Mesothelial cell of epicardium (in vitro differentiated cells): ENCODE data around the gene TRIO. TPM values are rescaled to one million over a fixed set of nuclear protein-coding genes. Genes with fewer than 3 reads are reported as not detected.
A peak's percentile ranks its signal among the peaks of the same experiment; 100 is the strongest.

Experiments used
- DNase-seq, 2 experiments: peaks; one replicate each; pipeline ENCODE4 v3.0.0; 2021; ENCODE audit warnings: low spot score in 2 of 2; ENCODE audit not compliant: unreplicated experiment in 2 of 2
- H3K27ac Mint-ChIP-seq: 2 replicates; pipeline ENCODE4 v1.8.0; 2021; ENCODE audit warnings: mixed read lengths
- H3K27me3 Mint-ChIP-seq: 2 replicates; pipeline ENCODE4 v1.8.0; 2021; ENCODE audit warnings: low read depth, mixed read lengths
- H3K36me3 Mint-ChIP-seq: 2 replicates; pipeline ENCODE4 v1.8.0; 2021; ENCODE audit warnings: mixed read lengths
- H3K4me1 Mint-ChIP-seq: 2 replicates; pipeline ENCODE4 v1.8.0; 2021; ENCODE audit warnings: mixed read lengths
- H3K4me3 Mint-ChIP-seq: 2 replicates; pipeline ENCODE4 v1.8.0; 2021; ENCODE audit warnings: mild to moderate bottlenecking, moderate library complexity, mixed read lengths
- H3K9me3 Mint-ChIP-seq: 2 replicates; pipeline ENCODE4 v1.8.0; 2021; ENCODE audit warnings: mixed read lengths
- CTCF ChIP-seq: fragments of 200-600 bp; sonication (generic); IDR thresholded peaks from one replicate; pipeline ENCODE4 v1.5.0; 2021; ENCODE audit warnings: antibody characterized with exemption; ENCODE audit not compliant: unreplicated experiment
- total RNA-seq: library from RNA; stranded (reverse); gene quantifications from 3 replicates; pipeline ENCODE4 v1.2.1, GENCODE V29; 2021

Gene TRIO
- total RNA-seq, 1 donor from 2014 or later, result 209 TPM

DNA sequence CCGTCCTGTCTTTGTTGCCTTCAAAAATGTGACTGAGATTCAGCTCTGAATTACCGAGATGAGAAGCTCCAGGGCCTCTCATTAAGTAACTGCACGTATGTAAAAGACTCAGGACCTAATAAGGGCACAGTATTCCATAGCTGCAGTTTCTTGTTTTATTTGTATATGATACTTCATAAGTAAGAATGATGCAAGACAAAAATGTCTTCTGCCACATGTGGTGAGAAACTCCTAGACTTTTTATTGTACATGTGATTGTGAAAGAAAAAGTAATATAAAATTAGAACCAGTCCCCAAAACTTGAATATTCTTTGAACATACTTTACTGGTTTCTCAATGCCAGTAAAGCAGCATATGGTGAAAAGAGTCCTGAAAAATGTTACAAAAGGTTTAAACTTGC is 328.4 kb downstream of the TRIO start:
- Mint-ChIP-seq H3K9me3 (no peaks in the 10 kb centered on the region), H3K27me3 (no peaks in the 10 kb centered on the region), H3K27ac (no peak overlapping the region), H3K36me3 (peaks cover 39% of the 10 kb centered on the region), H3K4me3 (no peak overlapping the region), H3K4me1 (peaks cover 9% of the 10 kb centered on the region)
- no peak for DNase-seq
- TF ChIP-seq CTCF, result no peak

DNA sequence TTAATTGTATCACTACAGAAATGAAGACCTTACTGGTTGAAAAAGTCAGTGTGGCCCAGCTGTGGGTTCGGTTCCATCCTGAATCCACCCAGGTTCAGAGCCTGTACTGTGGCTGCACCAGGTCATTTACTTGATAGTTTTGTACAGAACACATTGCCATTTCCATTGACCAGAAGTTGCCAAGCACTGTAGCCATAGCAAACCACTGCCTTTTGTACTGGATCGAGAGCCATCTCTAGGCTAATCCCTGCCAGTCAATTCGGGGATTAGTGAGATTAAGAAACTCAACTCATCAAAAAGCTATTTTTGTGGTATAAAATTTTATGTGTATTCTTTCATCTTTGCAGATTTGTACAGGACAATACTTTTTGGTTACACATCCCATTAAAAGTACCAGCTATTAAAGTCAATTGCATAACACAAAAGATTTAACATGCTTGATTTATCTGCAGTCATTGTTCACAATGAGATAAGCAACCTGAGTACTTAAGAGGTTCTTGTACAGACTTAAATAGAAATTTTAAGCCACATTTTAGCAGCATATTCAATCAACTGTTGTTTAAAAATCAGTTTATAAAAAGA is 329.9 kb downstream of the TRIO start:
- TF ChIP-seq CTCF, result no peak
- H3K4me1 Mint-ChIP-seq, result peaks cover 9% of the 10 kb centered on the region
- no peaks in the 10 kb centered on the region for H3K9me3 Mint-ChIP-seq
- no peak overlapping the region for H3K4me3 Mint-ChIP-seq
- no peak for DNase-seq
- no peak overlapping the region for H3K27ac Mint-ChIP-seq
- H3K27me3 Mint-ChIP-seq, result no peaks in the 10 kb centered on the region
- H3K36me3 Mint-ChIP-seq, result peaks cover 45% of the 10 kb centered on the region

DNA sequence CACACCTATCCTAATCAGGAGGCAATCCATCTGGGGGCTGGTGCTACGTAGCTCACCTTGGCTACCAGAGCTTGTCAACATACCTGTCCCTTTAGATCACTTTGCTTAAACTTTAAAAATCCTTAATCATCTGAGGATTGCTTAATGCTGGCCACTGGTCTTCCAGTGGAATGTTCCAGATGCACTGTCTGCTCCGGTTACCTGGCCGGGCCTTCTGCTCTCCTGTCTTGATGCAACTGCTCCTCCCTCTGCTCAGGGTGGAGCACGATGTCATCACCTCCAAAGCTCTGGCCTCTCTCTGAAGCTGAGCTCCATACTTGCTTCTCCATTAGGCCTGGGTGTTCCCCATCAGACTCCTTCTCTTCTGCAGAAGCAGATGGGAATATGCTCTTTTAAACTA is 331.9 kb downstream of the TRIO start:
- Mint-ChIP-seq H3K4me1 (peaks cover under 1% of the 10 kb centered on the region), H3K27ac (no peak overlapping the region), H3K36me3 (peaks cover 54% of the 10 kb centered on the region), H3K9me3 (no peaks in the 10 kb centered on the region), H3K4me3 (no peak overlapping the region), H3K27me3 (no peaks in the 10 kb centered on the region)
- DNase-seq, result no peak
- no peak for TF ChIP-seq CTCF

DNA sequence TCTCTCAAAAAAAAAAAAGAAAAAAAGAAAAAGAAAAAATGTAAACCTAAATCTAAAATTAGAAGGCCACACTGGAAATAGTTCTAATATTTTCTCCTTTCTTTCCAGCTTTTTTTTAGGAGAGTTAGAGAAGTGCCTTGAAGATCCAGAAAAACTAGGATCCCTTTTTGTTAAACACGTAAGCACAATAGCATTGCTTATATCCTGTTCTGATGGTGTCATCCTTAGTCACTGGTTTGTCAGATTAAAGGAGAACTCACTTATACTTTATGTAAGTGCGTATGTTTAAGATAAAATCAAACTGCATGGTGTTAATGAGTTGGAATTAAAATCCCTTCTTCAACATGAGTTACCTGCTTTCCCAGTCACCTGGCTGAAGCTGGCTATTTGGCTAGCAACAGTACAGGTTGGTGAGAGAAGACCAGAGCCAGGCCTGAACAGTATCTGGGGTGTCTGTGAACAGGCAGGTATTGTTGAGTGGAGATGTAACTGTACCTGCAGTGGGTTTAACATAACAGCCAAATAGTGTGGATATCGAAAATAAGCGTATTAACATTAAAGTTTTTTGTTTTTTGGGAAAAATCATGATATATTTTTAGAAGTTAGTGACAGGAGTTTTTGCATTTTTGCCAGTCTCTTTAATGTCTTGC is 333.8 kb downstream of the TRIO start:
- H3K4me1 Mint-ChIP-seq, result no peaks in the 10 kb centered on the region
- no peak overlapping the region for H3K27ac Mint-ChIP-seq

GRCh38 chr5:14479143-14479696 is 336.1 kb downstream of the TRIO start:
- no peak for DNase-seq
- H3K27me3 Mint-ChIP-seq, result no peaks in the 10 kb centered on the region
- peak overlapping the region; percentile 10 for H3K27ac Mint-ChIP-seq
- H3K4me1 Mint-ChIP-seq, result no peaks in the 10 kb centered on the region
- H3K36me3 Mint-ChIP-seq, result peaks cover 56% of the 10 kb centered on the region
- H3K9me3 Mint-ChIP-seq, result no peaks in the 10 kb centered on the region
- no peak overlapping the region for H3K4me3 Mint-ChIP-seq
- no peak for TF ChIP-seq CTCF

More for the DNA sequence above, 333.8 kb downstream of the TRIO start:
- TF ChIP-seq CTCF, result no peak
- Mint-ChIP-seq H3K9me3 (no peaks in the 10 kb centered on the region), H3K27me3 (no peaks in the 10 kb centered on the region), H3K4me3 (no peak overlapping the region), H3K36me3 (peaks cover 56% of the 10 kb centered on the region)
- no peak for DNase-seq
